Right ventricle myocardium inferior (tissue), 1 donor: Measurements from ENCODE around the gene NPHP1. TPM values are rescaled to one million over a fixed set of nuclear protein-coding genes. Genes with fewer than 3 reads are reported as not detected.
A peak's percentile ranks its signal among the peaks of the same experiment; 100 is the strongest.
"Not testable (repeated sequence)": the region's sequence is repeated elsewhere in the genome, so short reads cannot be mapped to it uniquely, and the experiment has no call there.

Experiments used
- ATAC-seq: fragments of 200-7000 bp; cut with Tn5 transposase; one replicate; pipeline ENCODE4 v1.9.1; 2020; ENCODE audit warnings: mild to moderate bottlenecking, moderate library complexity
- DNase-seq: peaks from one replicate; pipeline ENCODE4 v3.0.0; 2021; ENCODE audit errors: missing footprints
- intact Hi-C: fragments of 100-400 bp; cut with DNase I; formaldehyde crosslinking; loops from one replicate; pipeline ENCODE4 v1.11.0; 2022
- long read RNA-seq: library from polyadenylated mRNA; unstranded; transcript quantifications from one replicate; pipeline ENCODE4 v2.0.0, GENCODE V29; 2021
- total RNA-seq: library from RNA; stranded (reverse); fragmentation: NEBNext Ultra II Directional; extraction: Animal tissue kit (Norgen Biotek cat#: 25700); gene quantifications from one replicate; pipeline ENCODE4 v1.2.1, GENCODE V29; 2021
- donor health status: DM: no; HTN: yes; CAD: no; lungs with severe emphysema.

NPHP1 gene
- 5.5 TPM for total RNA-seq
- long read RNA-seq, partial matches to known transcripts, result 0 of 2 reads
- long read RNA-seq, other reads (novel, unspliced or antisense), result 1 of 2 reads

- peak; percentile 91 for DNase-seq
- peak; percentile 93 for ATAC-seq
- intact Hi-C loops, result no loop called here
Observed at GRCh38 chr2:110204408-110205385, at the start of gene NPHP1. Gene NPHP1, minus strand, starts transcription at chr2:110205013. Its CDS starts 45 bp downstream, at chr2:110204968.

GRCh38 chr2:110248081-110248795 is 43.4 kb upstream of the NPHP1 start:
- intact Hi-C loops, DNase-seq: not testable (repeated sequence)
- peak; percentile 39 for ATAC-seq

GRCh38 chr2:110245488-110246435 is 40.9 kb upstream of the NPHP1 start:
- peak; percentile 77 for ATAC-seq
- intact Hi-C loops, result not testable (repeated sequence)

GRCh38 chr2:110243283-110243682 is 38.5 kb upstream of the NPHP1 start:
- ATAC-seq, DNase-seq, intact Hi-C loops: not testable (repeated sequence)

More at GRCh38 chr2:110245488-110246435, 40.9 kb upstream of the NPHP1 start:
- DNase-seq, result not testable (repeated sequence)

- DNase-seq, ATAC-seq, intact Hi-C loops: not testable (repeated sequence)
Observed at GRCh38 chr2:110234514-110234913, 29.7 kb upstream of the NPHP1 start.

GRCh38 chr2:110229886-110230285 is 25.1 kb upstream of the NPHP1 start:
- DNase-seq, intact Hi-C loops, ATAC-seq: not testable (repeated sequence)

- DNase-seq, intact Hi-C loops, ATAC-seq: not testable (repeated sequence)
Observed at GRCh38 chr2:110222626-110223025, 17.8 kb upstream of the NPHP1 start.

- DNase-seq (no peak), ATAC-seq (no peak)
- intact Hi-C loops, result no loop called here
Observed at GRCh38 chr2:110221938-110222337, 17.1 kb upstream of the NPHP1 start.

GRCh38 chr2:110220190-110220564 is 15.4 kb upstream of the NPHP1 start:
- intact Hi-C loops, result no loop called here
- DNase-seq, result no peak
- no peak for ATAC-seq

GRCh38 chr2:110219496-110220189 is 14.8 kb upstream of the NPHP1 start:
- DNase-seq (no peak), ATAC-seq (no peak)
- intact Hi-C loops, result no loop called here

GRCh38 chr2:110218889-110219288 is 14.1 kb upstream of the NPHP1 start:
- ATAC-seq, intact Hi-C loops, DNase-seq: not testable (repeated sequence)

- ATAC-seq (no peak), DNase-seq (no peak)
- intact Hi-C loops, result no loop called here
Observed at GRCh38 chr2:110216803-110217202, 12.0 kb upstream of the NPHP1 start.

- ATAC-seq (no peak), DNase-seq (no peak)
- intact Hi-C loops, result no loop called here
Observed at GRCh38 chr2:110216199-110216598, 11.4 kb upstream of the NPHP1 start.

- intact Hi-C loops, result no loop called here
- ATAC-seq (no peak), DNase-seq (no peak)
Observed at GRCh38 chr2:110215566-110216158, 10.8 kb upstream of the NPHP1 start.

GRCh38 chr2:110215091-110215490 is 10.3 kb upstream of the NPHP1 start:
- DNase-seq, result no peak
- intact Hi-C loops, result no loop called here
- no peak for ATAC-seq

GRCh38 chr2:110213522-110213921 is 8.7 kb upstream of the NPHP1 start:
- DNase-seq, intact Hi-C loops, ATAC-seq: not testable (repeated sequence)
